HPDE6-E6E7 (cell line): ENCODE results near the gene GNB1L.

Source experiments
- DNase-seq: peaks from one replicate; pipeline ENCODE4 v3.0.0; 2011; ENCODE audit warnings: missing footprints; ENCODE audit errors: extremely low spot score

Gene GNB1L

DNA sequence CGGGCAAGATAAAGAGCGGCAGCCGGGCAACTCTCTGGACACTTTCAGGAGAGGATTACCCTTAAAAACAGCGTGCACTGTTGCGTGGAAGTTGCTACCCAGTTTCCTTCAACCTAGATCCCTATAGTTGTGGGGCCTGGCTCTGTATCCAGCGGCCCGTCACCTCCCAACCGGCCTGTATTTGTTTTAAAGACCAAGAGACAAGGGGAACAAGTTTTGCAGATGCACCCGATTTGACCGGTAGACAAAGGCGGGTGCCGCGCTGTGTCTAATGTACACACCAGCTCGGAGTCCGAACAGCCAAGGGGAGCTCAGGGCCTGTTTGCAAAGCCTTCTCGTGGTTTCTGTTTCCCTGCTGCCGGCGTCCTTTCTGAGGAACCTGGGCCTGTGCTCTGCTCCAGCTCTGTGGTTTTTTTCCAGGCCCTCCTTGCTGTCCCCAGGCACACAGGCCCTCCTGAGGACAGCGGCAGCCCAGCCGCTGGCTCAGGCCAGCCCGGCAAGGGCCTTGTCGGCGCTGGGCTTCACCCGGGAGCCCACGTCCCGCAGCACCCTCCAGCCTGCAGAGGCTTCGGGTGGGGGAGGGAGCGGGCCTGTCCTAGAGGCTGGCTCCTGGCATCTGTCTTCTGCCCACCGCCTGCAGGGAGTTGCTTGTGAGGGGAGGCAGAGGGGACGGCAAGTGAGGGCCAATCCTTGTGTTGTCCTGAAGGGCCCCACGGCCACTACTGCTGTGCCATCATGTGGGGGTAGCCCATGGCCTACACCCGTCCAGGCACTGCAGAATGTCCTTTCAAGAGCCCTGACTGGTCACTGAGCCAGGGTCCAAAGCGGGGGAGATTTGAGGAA is 92.7 kb downstream of the GNB1L start:
- no peak for DNase-seq

DNA sequence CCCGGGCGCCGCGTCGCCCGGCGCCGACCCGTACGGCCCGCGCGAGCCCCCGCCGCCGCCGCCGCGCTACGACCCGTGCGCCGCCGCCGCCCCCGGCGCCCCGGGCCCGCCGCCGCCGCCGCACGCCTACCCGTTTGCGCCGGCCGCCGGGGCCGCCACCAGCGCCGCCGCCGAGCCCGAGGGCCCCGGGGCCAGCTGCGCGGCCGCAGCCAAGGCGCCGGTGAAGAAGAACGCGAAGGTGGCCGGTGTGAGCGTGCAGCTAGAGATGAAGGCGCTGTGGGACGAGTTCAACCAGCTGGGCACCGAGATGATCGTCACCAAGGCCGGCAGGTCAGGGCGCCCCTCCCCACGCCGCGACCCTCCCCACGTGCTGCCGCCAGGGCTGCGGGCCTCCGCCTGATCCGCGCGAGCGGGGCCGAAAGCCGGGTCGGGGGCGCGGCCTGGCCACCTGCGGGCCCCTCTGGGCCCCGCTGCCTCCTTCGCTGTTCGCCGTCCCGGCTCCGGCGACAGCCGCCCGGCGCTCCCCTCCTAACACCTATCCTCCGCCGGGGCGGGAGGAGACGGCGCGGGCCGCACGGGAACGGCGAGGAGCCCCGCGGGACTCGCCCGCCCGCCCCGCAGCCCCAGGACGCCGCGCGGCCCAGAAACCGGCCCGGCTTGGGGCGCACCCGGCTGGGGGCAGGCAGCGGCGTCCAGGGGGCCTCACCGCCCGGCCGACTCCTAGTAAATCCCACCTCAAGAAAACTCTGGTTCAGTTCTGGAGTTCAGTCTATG is 93.5 kb downstream of the GNB1L start:
- DNase-seq: no peak

DNA sequence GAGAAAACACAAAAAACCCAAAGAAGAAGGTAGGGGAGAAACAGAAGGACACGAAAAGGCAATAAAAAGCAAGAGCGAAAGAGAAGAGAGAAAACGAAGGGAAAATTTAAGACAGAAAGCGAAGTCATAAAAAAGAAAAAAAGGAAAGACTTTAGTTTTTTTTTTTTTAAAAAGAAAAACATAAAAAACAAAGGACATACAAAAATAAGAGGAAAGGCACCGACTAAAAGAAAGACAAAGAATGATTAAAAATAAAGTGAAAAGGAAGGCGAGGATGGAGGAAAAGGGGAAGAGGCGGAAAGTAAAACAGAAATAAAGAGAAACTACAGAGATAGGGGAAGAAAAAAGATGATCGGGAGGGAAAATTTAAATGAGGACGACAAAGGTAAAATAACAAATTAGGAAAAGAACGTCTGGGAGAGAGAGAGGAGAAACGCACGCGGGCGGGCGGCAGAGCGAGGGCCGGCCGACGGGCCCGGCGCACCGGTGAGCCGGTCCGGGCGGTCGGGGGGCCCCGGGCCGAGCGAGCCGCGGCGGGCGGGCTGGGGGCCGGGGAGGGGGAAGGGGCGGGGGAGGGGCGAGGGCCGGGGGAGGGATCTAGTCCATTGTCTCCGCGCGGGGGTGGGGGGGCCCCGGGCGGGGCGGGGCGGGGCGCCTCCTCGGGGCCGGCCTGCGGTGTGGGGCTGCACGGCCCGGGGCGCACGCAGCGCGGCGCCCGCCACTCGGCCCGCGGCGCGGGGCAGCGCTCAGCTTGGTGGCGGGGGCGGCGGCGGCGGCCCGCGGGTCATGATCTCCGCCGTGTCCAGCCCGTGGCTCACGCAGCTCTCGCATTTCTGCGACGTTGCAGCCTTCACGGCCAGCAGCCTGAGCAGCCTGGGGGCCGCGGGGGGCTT is 94.4 kb downstream of the GNB1L start, which contains the start of gene TBX1:
TBX1 (plus strand) TSS at position 721 of the 893 bp plus-strand sequence; CDS start at position 787, 66 bp downstream.
- no peak for DNase-seq

DNA sequence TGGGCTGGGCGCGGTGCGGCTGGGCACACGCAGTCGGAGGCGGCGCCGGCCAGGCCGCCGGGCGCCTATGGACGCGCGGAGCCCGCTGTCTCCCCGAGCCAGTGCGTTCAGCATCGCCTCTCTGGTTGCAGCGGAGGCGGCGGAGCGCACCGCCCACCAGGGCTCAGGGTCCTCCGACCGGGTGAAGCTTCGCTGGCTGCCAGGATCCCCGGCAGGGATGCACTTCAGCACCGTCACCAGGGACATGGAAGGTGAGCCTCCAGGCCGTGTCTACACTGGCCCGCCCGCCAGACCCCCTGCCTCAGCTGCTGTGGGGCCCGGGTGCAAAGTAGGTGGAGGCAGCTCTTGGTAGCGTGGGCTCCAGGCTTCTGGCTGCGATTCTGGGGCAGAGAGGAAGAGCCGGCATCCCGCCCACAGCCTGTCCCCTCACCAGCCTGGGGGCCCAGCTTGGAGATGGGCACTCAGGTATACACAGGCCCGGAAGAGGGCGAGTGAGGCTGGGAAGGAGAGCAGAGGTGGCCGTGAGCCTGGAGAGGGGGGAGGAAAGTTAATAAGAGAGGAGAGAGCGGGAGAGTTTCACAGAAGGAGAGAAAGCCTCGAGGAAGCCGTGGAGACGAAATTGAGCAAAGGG is 95.1 kb downstream of the GNB1L start:
- no peak for DNase-seq

DNA sequence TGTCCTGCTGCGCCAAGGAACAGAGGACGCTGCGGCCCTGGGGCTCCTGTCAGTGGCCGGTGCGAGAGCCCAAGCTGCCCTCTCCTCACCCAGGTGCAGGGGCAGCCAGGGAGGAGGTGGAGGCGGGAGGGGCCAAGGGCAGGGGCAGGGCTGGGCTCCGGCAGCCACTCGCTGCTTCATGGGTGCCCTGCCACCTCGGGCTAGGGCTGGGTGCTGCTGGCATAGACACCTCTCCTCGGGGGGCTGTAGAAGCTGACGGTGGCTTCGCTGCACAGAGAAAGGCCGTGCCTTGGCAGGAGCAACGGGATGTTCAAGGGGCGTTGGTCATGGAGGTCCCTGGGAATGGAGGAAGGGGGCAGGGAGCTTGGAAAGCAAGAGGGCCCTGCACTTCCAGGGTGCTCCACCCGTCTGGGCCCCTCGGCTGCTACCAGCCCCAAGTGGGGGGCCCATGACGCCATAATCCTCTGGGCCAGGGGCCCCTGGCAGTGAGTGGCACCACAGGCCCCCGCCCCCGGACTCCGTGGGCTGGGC is 95.7 kb downstream of the GNB1L start:
- no peak for DNase-seq

DNA sequence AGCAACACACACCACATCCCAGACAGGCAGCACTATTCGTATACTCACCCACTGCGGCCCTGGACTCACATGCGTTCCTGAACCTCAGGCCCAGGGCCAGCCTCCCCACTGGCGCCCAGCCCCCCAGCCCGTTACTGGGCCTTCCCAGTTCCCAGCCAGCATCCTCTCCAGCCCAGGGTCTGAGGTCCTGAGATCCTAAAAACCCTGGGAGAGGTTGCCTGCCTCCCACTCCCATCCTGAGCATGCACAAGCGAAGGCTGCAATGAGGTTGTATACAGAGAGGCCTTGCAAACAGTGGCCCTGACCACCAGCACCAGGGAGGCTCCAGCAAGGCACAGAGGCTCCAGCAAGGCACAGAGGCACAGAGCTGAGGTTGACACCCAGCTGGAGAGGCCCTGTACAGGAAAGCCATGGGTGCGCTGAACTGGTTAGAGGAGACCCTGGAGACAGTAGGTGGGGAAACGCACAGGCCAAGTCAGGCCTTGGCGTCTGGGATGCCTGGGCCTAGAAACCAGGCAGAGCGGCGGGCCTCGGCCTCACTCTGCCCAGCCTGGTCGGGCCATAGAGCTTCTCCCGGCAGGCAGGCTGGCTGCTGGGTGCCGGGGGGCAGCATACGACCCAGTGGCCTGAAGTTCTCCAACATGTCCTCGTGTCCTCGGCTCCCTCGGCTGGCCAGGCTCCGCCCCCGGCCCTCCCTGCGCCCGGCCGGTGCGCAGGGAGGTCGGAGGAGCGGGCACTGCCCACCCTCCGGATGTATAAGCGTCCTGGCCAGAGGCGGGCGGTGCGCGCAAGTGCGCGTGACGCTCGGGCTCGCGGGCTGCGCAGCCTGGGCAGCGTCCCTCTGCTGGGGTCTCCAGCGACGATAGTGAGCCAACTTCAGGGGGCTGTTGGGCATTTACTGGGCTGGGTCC is 96.4 kb downstream of the GNB1L start:
- no peak for DNase-seq

DNA sequence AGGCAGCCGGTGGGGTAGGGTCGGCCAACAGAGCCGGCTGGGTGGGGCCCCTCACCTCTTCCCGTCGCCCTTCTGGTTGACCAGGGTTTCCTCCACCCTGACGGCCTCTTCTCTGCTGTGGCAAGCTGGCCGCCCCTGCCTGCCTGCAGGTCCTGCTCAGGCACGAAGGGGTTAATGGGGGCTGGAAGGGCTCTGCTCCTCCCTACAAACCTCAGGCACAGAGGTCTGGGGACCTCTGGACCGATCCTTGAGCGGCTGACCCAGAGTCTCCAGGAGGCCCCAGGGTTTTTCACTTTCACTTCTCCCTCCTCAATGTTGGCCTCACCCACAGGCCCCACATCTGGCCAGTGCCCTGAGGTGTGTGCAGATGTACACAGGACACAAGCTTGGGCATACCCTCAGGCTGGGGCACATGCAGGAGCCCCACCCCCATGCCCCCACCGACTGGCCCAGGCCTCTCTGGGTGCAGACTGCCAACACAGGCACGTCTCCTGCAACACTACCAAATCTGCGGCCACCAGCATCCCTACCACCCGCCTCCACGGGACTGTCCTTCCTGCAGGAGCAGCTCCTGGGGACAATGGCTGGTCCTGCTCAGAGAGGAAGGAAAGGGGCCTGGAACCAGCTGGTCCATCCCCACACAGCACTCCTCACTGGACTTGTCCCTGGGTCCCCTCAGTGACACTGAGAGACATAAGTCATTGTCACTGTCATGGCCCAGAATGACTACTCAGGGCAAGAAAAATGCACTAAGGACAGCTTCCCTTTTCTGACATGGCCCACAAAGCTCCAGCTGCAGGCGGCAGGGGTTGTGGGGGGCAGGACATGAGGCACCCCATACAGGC is 97.3 kb downstream of the GNB1L start:
- no peak for DNase-seq

DNA sequence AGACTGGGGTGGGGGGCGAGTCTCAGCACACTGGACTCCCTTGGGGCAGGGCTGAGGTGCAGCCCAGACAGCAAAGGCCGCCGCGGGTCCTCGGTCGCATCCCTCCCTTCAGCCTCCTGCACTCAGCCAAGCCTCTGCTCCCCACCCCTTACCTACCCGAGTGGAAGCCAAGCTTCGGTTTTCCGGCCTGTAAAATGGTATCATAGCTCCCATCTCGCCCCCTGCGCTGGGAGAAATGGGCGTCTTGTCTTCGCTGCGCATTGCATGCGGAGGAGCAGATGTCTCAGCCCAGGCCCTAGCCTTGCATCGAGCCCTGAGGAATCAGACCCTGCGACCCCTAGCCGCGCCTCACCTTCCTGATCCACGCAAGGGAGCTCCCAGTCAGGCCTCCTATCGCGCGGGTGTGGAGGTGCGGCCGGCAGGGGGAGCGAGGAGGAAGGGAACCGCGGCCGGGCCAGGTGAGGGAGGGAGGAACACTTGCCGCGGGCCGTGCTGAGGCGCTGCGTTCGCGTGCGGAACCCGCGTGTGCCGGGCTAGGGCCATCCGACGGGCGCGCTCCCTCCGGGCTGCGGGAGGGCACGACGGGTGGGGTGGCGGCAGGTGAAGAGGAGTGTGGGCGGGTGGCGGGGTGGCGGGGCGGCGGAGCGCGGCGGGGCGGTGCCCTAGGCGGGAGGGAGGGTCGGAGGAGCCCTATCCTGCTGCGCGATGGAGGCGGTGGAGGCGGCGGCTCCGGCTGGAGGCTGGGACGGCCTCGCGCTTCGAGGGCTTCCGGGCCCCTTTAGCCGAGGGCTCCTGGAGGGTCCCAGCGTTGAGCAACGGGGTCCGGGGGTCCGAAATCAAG is 98.2 kb downstream of the GNB1L start:
- peak; percentile 76 for DNase-seq

DNA sequence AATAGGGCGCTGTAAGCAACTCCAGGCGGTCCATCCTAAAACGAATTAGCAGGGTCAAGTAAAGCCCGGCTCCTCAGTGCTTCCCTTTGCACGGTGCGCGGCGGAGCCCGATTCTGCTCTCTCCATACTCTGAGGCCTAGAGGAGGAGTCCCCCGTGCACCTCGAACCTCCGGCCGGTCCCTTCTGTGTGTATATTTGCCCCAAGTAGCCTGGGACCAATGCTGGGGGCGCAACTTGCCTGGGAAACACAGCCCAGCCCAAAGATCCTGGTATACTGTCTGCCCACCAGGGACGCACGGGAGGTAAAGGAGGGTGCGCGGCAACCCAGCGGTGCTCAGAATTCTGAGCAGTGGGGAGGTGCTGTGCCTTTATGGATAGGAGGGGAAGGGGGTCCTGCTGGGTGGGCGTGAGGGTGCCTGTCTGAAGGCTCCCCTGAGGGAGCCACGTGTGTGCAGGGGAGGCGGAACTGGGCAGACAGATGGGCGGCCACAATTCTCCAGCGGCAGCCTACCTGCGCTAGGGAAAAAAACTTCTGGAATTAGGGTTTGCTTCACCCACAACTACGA is 98.9 kb downstream of the GNB1L start:
- DNase-seq: no peak

DNA sequence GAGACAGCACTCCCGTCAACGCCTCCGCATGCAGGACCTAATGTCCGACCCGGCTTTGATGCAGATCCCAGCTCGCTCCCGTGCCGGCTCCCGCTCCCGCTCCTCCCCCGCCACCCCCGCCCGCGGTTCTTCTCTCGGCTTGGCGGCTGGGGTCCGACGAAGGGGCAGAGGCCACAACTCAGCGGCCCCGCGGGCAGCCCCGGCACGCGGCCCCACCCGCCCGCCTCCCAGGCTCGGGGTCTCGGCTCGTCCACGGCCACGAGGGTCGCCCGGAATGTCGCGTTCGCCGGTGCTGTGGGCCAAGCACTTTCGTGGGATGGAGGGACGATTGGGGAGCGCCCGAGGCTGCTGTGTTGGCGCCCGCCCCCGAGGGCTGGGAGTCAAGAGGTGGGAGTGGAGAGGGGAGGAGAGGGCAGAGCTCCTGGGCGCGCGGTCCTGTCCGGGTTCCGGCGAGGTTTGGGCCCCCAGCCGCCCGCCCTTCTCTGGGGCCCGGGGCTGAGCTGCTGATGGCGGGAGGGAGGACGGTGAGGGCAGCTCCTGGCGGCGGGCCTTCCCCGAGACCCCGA is 99.4 kb downstream of the GNB1L start:
- DNase-seq: no peak

DNA sequence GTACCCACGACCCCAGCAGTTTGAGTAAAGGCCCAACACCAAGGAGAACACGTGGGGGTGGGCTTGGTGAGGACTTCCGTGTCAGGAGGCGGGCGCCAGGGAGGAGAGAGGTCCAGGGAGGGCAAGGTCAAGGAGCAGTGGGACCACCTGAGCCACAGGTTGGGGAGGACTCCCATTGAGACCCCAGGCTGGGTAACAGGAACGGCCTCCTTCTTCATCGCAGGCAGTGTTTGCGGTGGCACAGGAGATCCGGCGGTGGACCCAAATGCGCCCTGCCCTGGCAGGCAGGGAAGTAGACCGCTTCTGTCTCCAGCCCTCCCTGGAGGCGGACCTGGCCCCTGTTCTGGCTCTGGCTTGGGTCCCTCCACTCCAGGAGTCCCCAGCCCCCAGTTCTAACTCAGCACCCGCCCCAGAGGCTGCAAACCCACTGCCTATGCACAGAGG is 100.0 kb downstream of the GNB1L start:
- no peak for DNase-seq

DNA sequence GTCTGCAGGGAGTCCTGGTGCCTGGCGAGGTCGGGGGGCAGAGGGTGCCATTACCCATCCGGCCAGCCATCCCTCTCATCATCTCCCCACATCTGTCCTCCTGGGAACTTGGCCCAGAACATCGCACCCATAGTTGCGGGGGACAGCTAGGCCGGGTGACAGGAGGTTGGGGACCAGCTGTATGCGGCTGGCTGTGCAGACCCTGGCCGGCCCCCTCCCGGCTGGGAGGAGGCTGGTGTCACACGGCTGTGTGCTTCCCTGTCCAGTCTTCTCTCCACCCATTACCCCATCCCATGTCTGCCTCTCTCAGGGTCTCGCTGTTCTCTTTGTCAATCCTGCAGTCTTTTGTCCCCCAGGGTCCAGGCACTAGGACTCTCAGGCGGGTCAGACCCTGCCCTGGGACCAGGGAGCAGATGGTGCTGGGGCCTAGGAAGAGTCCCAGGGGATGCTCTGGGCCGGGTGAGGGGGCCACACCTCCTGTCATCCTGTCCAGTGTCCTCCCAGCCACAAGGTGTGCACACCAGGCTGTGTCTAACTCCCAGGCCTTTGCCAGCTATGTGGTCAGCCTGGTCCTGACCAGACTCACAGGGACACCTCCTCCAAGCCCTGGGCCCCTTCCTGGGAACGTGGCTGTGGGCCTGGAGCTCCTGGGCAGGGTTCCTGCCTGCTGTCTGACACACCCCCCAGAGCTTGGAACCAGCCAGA is 100.5 kb downstream of the GNB1L start:
- DNase-seq: no peak

DNA sequence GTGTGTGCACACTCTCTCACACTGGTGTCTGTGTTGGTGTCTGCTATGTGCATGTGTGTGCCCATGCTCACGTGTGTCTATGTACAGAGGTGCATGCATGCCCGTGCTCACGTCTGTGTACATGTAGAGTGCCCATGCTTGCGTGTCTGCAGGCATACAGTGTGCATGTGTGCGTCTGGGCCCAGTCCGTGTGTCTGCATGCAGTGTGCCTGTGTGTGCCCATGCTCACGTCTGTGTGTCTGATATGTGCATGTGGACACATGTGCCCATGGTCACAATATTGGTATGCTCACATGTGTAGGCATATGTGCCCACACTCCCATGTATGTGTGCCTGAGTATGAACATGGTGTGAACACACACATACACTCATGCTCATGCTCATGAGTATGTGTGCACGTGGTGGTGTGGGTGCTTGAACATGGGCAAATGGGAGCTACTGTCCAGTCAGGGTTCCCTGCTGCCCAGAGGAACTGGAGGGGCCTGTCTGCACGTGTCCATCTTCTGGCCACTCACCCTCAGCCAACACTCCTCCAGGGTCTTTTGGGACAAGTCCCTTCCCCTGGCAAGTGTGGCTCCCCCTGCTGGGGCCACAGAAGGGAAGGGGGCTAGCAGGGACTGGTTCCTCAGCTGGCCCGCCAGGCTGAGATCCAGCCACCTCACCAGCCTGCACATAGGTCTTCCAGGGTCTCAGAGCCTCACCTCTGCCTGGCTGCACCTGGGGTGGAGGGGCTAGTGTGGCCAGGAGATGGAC is 101.4 kb downstream of the GNB1L start:
- DNase-seq: no peak

DNA sequence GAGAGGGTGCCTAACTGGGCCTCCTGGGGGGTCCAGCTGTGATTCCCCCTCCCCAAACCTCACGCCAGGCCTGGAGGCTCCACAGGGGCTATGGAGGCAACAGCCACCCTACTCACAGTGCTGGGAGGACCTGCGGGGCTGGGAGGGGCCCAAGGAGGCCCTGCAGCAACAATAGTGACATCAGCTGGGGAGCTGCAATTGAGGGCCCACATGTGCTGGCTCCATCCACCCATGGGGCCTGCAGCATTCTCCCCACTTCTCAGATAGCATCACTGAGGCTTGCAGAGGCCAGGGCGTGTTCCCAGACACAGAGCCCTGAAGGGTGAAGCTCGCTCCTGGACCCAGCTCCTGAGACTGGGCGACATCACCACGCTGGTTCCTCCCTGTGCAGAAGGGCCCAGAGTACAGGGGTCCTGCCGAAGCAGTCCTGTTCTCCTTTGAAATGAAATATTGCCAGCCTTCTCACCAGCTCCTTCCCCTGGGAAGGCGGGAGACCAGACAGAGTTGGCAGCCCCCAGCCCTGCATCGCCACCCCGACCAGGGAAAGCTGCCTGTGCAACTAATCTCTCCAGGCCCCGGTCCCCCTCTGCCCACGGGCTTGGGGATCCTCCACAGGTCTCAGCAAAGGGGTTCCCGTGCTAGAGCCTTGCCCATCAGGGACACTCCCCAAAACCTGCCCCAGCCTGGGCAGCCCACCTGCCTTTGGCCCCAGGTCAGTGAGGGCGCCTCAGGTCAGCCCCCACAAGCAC is 103.0 kb downstream of the GNB1L start:
- no peak for DNase-seq
